Limb (tissue), 2 donors: Measurements from ENCODE around the gene COPS6.
A peak's percentile ranks its signal among the peaks of the same experiment; 100 is the strongest.

ENCODE experiments used
- DNase-seq, 2 donors: peaks; one replicate each; pipeline ENCODE4 v3.0.0-alpha.2; 2016; ENCODE audit errors: extremely low spot score in 2 of 2

COPS6 gene

DNA sequence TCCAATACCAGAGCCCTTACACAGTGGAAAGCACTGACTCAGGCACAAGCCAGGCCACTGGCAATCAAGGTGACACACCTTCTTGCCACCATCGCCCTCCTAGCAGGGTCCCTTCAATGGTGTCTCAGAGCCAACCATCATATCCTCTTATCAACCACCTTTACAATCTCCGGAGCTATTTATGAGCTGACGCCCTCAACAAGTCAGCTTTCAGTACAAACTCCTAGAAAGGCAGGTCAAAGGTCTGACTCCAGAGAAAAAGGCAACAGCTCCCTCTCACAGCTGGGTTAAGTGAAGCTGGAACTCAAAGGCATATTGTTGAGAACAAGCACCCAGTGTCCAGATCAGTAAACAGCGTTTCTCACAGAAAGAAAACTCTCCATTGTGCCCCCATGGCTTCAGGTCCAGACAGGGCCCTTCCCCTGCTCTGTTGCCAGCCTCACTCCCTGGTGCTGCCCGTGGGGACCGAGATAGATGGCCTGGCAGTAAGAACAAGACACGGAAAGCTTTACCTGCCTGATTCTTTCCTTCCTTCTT lies 9.7 kb upstream of the COPS6 start:
- no peak for DNase-seq

DNA sequence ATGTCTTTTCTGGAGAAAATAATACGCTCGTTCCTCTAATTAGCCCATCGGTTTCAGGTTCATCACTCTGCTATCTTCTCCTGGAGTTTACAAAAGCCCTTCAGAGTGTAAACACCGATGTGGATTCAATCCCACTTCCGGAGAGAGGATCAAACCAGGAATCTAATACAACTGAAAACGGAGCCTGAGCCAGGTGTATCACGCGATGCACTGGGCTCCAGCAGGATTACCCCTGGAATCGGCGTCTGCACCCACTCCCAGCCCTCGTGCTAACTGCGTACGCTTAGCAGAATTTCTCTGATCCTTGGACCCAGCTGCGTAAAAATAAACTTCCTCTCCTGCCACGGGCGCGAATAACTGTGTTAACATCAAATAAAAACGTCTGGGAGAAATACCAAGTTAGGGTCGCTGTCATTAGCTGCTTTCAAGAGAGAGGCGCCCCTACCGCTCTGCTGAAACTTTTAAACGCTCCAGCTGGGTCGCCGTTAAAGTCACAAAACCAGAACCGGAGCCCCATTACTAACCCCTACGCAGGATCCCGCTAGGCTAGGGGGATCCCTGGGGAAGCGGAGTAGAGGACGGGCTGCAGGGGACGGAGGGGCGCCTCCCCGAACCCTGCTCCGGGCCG lies 7.7 kb upstream of the COPS6 start:
- DNase-seq = no peak

DNA sequence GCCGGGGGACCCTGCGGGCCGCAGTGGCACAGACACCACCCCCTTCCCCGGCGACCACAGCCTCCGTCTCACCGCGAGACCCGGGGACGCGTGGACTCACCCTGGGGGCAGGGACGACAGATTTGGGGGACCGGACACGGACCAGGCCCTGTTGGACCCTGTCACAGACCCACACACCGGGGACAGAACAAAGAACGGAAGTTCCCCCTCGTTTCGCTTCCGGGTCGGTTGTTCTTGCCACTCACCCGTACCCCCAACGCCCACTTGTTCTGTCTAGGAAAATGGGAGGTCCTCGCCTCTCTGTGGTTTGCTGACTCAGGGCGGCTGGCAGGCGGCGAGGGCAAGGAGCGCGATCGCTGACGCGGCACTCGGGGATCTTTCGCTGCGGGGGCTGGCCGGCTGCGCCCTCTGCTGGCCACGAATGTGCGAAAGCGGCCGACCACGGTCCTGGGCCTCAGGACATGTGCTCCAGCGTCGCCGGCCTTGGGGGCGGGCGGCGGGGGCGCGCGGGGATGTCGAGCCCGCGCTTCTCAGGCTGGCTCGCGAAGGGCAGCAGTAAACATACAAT lies 7.2 kb upstream of the COPS6 start, which contains the start of gene ZNF3:
ZNF3 (minus strand) TSS at position 189 of the 568 bp plus-strand sequence. CDS start 4,366 bp downstream, outside the sequence.
- peak; percentile 97 to 98 for DNase-seq

DNA sequence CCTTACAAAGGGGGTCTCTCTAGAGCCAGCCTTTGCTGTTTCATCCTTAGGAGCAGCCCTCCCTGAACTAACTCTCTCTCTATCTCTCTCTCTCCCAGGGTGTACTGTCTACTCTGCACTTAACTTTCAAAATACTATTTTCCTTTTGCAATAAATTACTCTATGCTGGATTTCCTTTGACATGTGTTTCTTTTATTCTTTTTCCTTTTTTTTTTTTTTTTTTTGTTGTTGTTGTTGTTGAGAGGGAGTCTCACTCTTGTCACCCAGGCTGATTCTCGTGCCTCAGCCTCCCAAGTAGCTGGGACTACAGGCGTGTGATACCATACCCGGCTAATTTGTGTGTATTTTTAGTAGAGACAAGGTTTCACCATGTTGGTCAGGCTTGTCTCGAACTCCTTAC lies 5.8 kb upstream of the COPS6 start:
- no peak for DNase-seq

DNA sequence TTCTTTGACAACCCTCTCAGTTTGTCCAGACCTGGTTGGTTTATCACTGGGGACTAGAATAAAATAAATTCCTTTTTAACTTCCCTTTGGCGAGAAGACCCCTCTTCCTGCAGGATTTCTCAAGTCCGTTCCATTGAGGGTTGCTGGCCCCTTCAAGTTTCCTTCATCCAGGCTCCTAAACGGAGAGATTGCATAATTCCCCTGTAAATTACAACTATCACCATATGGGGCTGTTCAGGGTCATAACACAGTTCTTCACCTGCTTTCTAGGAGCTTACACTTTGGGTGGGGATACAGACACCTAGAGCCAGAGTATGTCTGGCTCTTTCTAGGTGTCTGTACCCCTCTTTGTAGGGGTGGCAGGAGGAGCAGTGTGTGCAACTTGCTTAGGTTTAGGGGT lies 3.3 kb upstream of the COPS6 start:
- DNase-seq = no peak

DNA sequence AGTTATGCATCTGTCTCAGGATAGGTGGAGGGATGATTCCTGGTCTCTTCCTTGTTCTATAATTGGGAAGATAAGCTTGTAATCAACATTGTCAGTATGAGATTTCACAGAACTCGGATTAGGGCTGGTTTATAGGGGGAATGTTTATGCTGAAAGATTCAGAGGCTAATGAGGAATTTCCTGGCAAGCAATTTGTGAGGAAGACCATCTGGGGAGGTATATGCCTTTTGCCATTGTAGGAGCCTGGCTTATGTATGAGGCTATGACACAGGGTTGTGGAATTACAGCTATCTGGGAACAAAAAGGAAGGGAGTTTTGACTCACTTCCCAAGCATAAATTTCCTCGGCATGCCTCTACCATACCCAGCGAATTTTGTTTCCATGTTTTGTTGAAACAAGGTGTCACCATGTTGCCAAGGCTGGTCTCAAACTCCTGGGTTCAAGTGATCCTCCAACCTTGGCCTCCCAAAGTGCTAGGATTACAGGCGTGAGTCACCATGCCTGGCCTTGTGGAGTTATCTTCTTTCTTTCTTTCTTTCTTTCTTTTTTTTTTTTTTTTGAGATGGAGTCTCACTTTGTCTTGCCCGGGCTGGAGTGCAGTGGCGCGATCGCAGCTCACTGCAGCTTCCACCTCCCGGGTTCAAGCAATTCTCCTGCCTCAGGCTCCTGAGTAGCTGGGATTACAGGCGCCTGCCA lies 1.6 kb upstream of the COPS6 start:
- DNase-seq = no peak

DNA sequence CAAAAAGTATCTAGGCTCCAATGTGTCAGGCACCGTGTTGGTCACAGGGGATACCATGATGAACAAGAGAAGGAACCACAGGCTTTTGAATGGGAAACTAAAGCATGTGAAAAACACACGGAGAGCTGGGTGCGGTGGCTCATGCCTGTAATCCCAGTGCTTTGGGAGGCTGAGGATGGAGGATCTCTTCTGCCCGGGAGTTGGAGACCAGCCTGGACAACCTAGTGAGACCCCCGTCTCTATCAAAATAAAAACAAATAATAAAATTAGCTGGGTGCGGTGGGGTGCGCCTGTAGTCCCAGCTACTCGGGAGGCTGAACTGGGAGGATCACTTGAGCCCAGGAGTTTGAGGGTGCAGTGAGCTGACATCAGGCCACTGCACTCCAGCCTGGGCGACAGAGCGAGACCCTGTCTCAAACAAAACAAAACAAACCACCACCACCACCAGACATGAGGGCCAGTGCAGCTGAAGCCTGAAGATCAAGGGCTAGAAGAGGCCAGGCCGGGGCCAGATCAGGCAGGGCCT lies 611 bp upstream of the COPS6 start:
- DNase-seq = no peak

DNA sequence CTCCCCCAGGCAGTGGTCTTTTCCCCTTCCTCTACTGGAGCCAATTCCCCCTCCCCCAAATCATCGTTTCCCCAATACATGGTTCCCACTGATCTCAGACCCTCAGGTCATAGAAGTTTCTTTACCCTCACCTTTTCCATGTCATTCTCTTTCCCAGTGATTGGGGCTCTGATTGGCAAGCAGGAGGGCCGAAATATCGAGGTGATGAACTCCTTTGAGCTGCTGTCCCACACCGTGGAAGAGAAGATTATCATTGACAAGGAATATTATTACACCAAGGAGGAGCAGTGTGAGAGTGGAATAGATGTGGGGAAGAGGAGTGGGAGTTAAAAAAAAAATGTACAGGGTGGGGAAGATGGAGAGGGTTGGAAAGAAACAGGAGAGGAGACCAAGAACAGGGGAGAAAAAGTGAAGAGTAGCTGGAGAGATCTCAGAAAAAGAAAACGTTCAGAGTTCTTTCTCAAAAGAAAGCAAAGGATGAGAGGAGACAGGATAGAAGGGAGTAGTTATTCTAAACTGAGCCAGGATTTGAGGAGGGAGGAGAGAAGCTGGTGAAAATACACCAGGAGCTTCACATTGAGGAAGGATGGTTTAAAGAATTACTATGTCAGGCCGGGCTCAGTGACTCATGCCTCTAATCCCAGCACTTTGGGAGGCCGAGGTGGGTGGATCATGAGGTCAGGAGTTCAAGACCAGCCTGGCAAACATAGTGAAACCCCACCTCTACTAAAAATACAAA lies 858 bp downstream of the COPS6 start:
- DNase-seq = no peak

DNA sequence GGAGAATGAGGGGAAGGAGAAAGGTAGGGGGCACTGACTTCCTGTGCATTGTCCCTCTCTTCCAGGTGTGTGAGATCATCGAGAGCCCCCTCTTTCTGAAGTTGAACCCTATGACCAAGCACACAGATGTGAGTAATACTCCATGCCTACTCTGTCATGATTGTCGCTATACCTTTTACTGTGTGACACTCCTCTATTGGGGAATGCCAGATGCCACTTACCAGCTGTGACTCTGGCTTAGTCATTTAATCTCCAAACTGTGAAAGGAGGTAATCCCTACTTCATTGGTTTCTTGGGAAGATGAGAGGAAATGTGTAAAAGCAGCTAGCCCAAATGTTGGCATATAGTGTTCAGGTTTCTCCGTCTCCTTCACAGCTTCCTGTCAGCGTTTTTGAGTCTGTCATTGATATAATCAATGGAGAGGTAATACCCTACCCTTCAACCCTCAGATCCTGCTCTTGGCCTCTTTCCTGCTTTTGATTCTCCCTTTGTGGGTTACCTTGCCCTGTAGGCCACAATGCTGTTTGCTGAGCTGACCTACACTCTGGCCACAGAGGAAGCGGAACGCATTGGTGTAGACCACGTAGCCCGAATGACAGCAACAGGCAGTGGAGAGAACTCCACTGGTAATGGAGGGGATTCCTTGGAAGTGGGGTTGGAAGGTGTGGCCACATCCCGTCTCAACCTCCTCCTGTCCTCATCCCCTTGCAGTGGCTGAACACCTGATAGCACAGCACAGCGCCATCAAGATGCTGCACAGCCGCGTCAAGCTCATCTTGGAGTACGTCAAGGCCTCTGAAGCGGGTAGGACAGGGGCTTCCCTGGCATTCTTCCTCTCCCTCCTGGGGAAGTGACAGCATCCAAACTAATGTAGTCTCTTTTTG lies 2.0 kb downstream of the COPS6 start:
- no peak for DNase-seq

DNA sequence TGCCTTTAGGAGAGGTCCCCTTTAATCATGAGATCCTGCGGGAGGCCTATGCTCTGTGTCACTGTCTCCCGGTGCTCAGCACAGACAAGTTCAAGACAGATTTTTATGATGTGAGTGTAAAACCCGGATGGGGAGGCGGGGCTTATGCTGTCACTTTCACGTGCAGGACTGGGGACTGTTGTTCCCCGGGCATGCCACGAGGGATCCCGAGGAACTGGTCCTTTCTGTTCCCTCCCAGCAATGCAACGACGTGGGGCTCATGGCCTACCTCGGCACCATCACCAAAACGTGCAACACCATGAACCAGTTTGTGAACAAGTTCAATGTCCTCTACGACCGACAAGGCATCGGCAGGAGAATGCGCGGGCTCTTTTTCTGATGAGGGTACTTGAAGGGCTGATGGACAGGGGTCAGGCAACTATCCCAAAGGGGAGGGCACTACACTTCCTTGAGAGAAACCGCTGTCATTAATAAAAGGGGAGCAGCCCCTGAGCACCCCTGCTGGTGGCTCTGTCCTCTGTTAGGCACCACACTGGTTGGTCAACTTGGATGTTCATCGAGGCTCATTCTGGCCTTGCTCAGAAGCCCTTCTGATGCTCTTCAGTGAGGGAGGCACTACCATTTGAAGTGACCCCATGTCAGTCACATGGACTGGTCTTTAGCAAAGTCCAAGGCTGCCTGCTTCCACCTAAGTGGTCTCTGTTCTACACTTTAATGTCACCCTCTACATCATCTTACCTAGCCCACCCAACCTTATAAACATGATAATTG lies 2.8 kb downstream of the COPS6 start:
- DNase-seq = no peak

DNA sequence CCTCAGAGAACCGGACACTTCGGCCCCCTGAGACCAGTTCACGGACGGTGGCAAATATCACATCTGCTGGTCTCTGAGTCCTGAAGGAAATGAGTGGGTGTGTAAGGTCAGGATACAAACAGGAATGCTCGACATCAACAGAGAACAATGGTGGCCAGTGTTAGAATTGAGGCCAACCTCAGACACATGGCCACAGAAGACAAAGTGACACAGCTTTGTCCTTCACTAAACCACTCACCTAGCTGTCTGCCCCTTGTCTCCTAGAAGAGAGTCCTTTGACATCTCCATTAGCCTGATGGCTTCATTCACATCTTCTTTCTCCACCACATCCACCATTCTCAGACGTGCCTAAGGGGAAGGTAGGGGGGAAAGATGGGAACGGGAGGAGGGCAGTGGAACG lies 4.3 kb downstream of the COPS6 start:
- no peak for DNase-seq

DNA sequence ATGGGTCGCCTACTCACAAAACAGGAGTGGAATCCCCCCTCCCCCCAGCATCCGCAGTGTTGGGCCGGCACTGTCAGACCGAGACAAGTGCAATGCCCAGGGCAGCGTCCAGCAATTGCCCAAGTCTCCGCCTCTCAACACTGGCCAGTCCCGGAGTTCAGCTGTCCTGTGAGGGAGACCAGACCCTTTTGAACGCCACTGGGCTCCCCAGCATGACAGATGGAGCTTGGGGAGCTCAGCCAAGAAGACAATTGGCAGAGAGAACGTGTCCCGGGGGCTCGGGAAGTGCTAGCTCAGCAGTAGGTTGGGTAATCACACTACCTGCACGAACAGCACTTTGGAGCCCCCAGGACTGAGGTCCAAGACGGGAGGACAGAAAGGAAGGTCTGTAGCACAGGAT lies 4.7 kb downstream of the COPS6 start:
- DNase-seq = no peak

DNA sequence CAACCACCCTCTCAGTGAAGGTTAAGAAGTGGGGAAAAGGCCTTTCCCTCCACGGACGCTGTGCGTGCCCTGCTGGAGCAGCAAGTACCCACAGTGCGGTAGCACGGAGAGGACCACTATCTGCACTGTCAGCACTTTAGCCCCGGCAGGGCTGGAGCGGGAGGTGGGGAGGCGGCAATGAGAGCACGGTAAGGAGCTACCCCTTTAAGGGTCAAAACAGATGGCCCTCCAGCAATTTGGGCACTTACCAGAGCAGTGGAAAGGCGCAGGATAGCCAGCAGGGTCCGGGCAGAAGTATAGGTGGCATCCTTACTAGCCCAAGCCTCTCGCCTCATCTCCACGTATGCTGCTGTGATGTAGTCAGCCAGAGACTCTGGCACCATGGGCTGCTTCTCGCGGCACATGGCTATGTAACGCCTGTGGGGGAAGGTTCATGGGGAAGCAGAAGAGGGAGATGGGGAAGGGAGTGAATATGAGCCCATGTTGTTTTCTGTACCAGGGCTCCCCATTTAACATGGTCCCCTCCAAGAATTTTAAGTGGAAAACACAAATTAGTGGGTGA lies 5.2 kb downstream of the COPS6 start:
- DNase-seq = no peak

DNA sequence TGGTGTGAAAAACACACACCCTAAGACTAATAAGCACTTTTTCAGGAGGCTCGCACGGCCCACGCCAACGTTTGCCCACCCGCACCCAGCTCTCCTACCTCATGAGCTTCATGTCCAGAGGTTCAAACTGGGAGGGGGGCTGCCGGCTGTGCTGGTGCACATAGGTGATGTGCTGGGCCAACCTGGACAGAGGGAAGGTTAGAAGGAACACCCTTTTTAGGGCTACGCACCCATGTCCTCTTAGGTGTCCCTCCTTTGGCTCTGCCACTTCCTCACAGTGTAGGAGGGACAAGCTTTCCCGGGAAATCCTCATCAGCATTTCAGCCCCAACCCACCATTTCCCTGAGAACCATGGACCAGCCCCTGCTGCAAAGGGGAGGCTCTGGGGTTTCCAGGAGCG lies 6.5 kb downstream of the COPS6 start:
- no peak for DNase-seq

DNA sequence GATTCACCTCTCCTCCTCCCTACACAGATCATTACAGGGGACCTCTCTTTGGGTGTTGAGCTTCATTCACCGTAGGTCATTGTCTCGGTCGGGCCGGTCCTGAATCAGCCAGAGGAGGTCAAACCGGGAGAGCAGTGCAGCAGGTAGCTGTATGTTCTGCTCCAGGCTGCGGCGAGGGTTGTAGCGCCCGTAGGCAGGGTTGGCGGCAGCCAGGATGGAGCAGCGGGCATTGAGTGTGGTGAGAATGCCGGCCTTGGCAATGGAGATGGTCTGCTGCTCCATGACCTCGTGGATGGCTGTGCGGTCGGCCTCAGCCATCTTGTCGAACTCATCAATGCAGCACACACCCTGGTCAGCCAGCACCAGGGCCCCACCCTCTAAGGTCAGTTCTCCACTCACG lies 6.9 kb downstream of the COPS6 start:
- DNase-seq = no peak

DNA sequence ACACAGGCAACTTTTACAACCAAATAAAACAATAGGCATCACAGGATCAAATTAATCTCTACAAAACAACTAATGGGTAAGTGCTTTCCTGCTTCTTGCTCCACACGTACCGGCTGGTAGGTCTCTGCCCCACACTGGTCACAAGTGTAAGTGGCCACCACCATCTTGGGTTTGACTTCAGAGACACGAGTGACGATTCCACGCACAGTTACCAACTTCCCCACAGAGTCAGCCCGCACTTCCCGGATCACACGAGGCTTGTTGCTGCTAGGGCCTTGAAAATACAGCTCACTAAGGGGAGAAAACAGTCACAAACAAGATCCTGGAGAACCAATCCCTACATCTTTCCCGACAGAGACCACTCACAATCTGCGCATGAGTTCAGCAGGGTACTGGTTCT lies 10.1 kb downstream of the COPS6 start:
- no peak for DNase-seq

DNA sequence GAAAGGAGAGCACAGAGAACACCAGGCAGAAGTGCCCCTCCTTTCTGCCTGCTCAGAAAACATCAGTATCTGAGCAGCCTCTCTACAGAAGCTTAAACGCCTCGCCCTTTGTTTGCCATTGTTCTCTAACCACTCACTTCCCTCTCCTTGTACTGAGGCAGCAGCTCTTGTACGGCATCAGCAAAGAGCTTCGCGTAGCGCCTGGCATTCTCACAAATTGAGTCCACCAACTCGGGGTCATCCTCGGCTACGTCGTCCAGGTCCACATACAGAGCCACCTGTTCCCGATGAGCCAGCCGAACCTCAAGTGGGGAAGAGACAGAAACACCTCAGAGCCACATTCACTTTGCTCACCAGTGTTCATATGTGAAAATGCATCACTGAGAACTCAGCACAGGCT lies 10.7 kb downstream of the COPS6 start:
- no peak for DNase-seq

DNA sequence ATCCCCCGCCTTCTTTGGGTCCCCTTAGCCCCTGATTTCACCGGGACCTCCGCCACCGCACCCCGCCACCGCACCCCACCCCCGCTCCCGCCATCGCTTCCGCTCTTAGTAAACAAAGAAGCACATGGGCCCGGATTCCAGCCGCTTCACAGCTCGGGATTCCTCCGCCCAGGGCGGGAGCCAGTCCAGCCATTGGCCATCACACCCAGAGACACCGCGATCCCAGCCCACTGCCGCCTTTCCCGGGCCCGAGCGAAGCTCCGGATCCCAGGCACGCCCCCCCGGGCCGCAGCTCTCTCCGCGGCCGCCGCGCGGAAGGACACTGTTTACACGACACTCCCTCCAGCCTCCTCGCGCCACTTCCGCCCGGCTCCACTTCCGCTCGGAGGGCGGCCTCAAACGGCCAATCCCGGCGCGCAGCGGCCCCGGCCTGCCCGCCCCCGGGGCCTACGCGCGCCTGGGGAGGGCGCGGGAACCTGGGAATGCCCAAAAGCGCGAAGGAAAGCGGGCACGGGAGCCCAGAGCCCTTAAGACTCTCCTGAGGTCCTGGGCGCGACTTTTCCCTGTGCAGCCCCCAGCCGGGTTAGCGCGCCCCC lies 11.7 kb downstream of the COPS6 start:
- DNase-seq = peak; percentile 92 to 97
